ENCODE data around the gene MYRF.

MYRF gene

GRCh38 chr11:61785837-61786402, 33.5 kb downstream of the MYRF start:
- H3K27ac ChIP-seq = no peak overlapping the region
- H3K4me3 ChIP-seq = no peak overlapping the region

- no peak overlapping the region for H3K27ac ChIP-seq
- no peak overlapping the region for H3K4me3 ChIP-seq
These were observed 35.6 kb downstream of the MYRF start for GRCh38 chr11:61787928-61788491.

- peak overlapping the region; percentile 55 to 86 (median 68) for H3K4me3 ChIP-seq
- peak overlapping the region; percentile 78 to 100 (median 98) for H3K27ac ChIP-seq
These were observed 39.4 kb downstream of the MYRF start for GRCh38 chr11:61791737-61792309.

- H3K27ac ChIP-seq = peak within 1 kb of the TSS; percentile 78 to 100 (median 98)
- H3K4me3 ChIP-seq = peak within 1 kb of the TSS; percentile 55 to 86 (median 68)
These were observed 40.1 kb downstream of the MYRF start, which contains the start of the genes FEN1 and TMEM258 for GRCh38 chr11:61792310-61793082. Gene FEN1, plus strand, starts transcription at chr11:61792911. Its CDS starts 2,451 bp downstream, at chr11:61795362. Gene TMEM258, minus strand, starts transcription at chr11:61792599. Its CDS starts 41 bp downstream, at chr11:61792558.

- Histone ChIP-seq H3K4me3 (peak overlapping the region; percentile 55 to 86 (median 68)), H3K27ac (peak overlapping the region; percentile 78 to 100 (median 98))
These were observed 40.8 kb downstream of the MYRF start for GRCh38 chr11:61793083-61793828.

- Histone ChIP-seq H3K27ac (peak overlapping the region in 3 of 21 experiments; percentile 95 to 99 (median 96)), H3K4me3 (peak overlapping the region in 4 of 7 experiments; percentile 55 to 86 (median 66))
These were observed 41.4 kb downstream of the MYRF start for GRCh38 chr11:61793829-61794204.

GRCh38 chr11:61794579-61794978, 42.1 kb downstream of the MYRF start:
- no peak overlapping the region for H3K27ac ChIP-seq
- no peak overlapping the region for H3K4me3 ChIP-seq

- no peak overlapping the region for H3K4me3 ChIP-seq
- H3K27ac ChIP-seq = no peak overlapping the region
These were observed 43.0 kb downstream of the MYRF start for GRCh38 chr11:61795459-61795858.

GRCh38 chr11:61795876-61796526, 43.6 kb downstream of the MYRF start:
- Histone ChIP-seq H3K4me3 (no peak overlapping the region), H3K27ac (no peak overlapping the region)

GRCh38 chr11:61797263-61797944, 45.0 kb downstream of the MYRF start:
- H3K27ac ChIP-seq = peak overlapping the region in 5 of 21 experiments; percentile 2 to 55 (median 36)
- H3K4me3 ChIP-seq = no peak overlapping the region

- Histone ChIP-seq H3K27ac (no peak overlapping the region), H3K4me3 (no peak overlapping the region)
These were observed 47.3 kb downstream of the MYRF start for GRCh38 chr11:61799665-61800284.

GRCh38 chr11:61800331-61801281, 48.2 kb downstream of the MYRF start:
- no peak overlapping the region for H3K27ac ChIP-seq
- H3K4me3 ChIP-seq = no peak overlapping the region

- no peak overlapping the region for H3K27ac ChIP-seq
- H3K4me3 ChIP-seq = no peak overlapping the region
These were observed 50.2 kb downstream of the MYRF start for GRCh38 chr11:61802605-61803004.

- no peak overlapping the region for H3K27ac ChIP-seq
- no peak overlapping the region for H3K4me3 ChIP-seq
These were observed 51.6 kb downstream of the MYRF start for GRCh38 chr11:61803889-61804647.

- Histone ChIP-seq H3K27ac (no peak overlapping the region), H3K4me3 (no peak overlapping the region)
These were observed 52.7 kb downstream of the MYRF start for GRCh38 chr11:61805146-61805545.

GRCh38 chr11:61806785-61807184, 54.3 kb downstream of the MYRF start:
- no peak overlapping the region for H3K27ac ChIP-seq
- H3K4me3 ChIP-seq = no peak overlapping the region
